Osteocyte (in vitro differentiated cells): ENCODE results near the gene ACOT4. TPM values are rescaled to one million over a fixed set of nuclear protein-coding genes. Genes with fewer than 3 reads are reported as not detected.
A peak's percentile ranks its signal among the peaks of the same experiment; 100 is the strongest.
"Not testable (repeated sequence)": the region's sequence is repeated elsewhere in the genome, so short reads cannot be mapped to it uniquely, and the experiment has no call there.

ENCODE experiments used
- DNase-seq: peaks from one replicate; pipeline ENCODE4 v3.0.0; 2021; ENCODE audit warnings: mixed read lengths; ENCODE audit not compliant: unreplicated experiment; ENCODE audit errors: extremely low spot score
- H3K27ac Mint-ChIP-seq: one replicate; pipeline ENCODE4 v1.8.0; 2021; ENCODE audit warnings: mild to moderate bottlenecking, mixed read lengths; ENCODE audit not compliant: unreplicated experiment
- H3K27me3 Mint-ChIP-seq: one replicate; pipeline ENCODE4 v1.8.0; 2021; ENCODE audit warnings: mixed read lengths; ENCODE audit not compliant: unreplicated experiment
- H3K36me3 Mint-ChIP-seq: one replicate; pipeline ENCODE4 v1.8.0; 2021; ENCODE audit warnings: mixed read lengths; ENCODE audit not compliant: unreplicated experiment
- H3K4me1 Mint-ChIP-seq: one replicate; pipeline ENCODE4 v1.8.0; 2021; ENCODE audit warnings: mixed read lengths; ENCODE audit not compliant: unreplicated experiment
- H3K4me3 Mint-ChIP-seq: one replicate; pipeline ENCODE4 v1.8.0; 2021; ENCODE audit warnings: mild to moderate bottlenecking, moderate library complexity, mixed read lengths; ENCODE audit not compliant: unreplicated experiment
- H3K9me3 Mint-ChIP-seq: one replicate; pipeline ENCODE4 v1.8.0; 2021; ENCODE audit warnings: mixed read lengths; ENCODE audit not compliant: unreplicated experiment
- CTCF ChIP-seq: fragments of 200-600 bp; sonication (generic); IDR thresholded peaks from 2 replicates; pipeline ENCODE4 v1.5.0; 2021; ENCODE audit warnings: antibody characterized with exemption, mild to moderate bottlenecking, moderate library complexity
- total RNA-seq: library from RNA; stranded (reverse); gene quantifications from 2 replicates; pipeline ENCODE4 v1.2.1, GENCODE V29; 2021

ACOT4 gene
- total RNA-seq, 1 donor from 2014 or later, result 1.3 TPM

- not testable (repeated sequence) for DNase-seq, H3K4me3 Mint-ChIP-seq, H3K9me3 Mint-ChIP-seq, H3K36me3 Mint-ChIP-seq, H3K27ac Mint-ChIP-seq, H3K27me3 Mint-ChIP-seq
- peaks cover 33% of the 10 kb centered on the region for H3K4me1 Mint-ChIP-seq
These were observed 25.2 kb upstream of the ACOT4 start for GRCh38 chr14:73566431-73566830.

GRCh38 chr14:73566935-73567334 lies 24.7 kb upstream of the ACOT4 start:
- not testable (repeated sequence) for H3K27me3 Mint-ChIP-seq

GRCh38 chr14:73567358-73567757 lies 24.3 kb upstream of the ACOT4 start:
- TF ChIP-seq CTCF, result no peak
- no peaks in the 10 kb centered on the region for H3K27me3 Mint-ChIP-seq

More at GRCh38 chr14:73566935-73567334, 24.7 kb upstream of the ACOT4 start:
- H3K4me3 Mint-ChIP-seq, DNase-seq, H3K9me3 Mint-ChIP-seq, H3K36me3 Mint-ChIP-seq, H3K27ac Mint-ChIP-seq: not testable (repeated sequence)
- H3K4me1 Mint-ChIP-seq, result peaks cover 33% of the 10 kb centered on the region

GRCh38 chr14:73567951-73568885 lies 23.5 kb upstream of the ACOT4 start:
- peak overlapping the region; percentile 91 for H3K4me3 Mint-ChIP-seq
- peaks cover 33% of the 10 kb centered on the region for H3K4me1 Mint-ChIP-seq
- H3K27me3 Mint-ChIP-seq, result no peaks in the 10 kb centered on the region
- H3K9me3 Mint-ChIP-seq, result no peaks in the 10 kb centered on the region
- peak overlapping the region; percentile 99 for H3K27ac Mint-ChIP-seq
- no peak for DNase-seq
- peaks cover 11% of the 10 kb centered on the region for H3K36me3 Mint-ChIP-seq
- TF ChIP-seq CTCF, result no peak

More at GRCh38 chr14:73567358-73567757, 24.3 kb upstream of the ACOT4 start:
- Mint-ChIP-seq H3K9me3 (peaks cover 4% of the 10 kb centered on the region), H3K27ac (peak overlapping the region; percentile 99), H3K4me3 (no peak overlapping the region), H3K4me1 (peaks cover 33% of the 10 kb centered on the region), H3K36me3 (peaks cover 12% of the 10 kb centered on the region)
- DNase-seq, result no peak

- H3K9me3 Mint-ChIP-seq, DNase-seq, H3K27me3 Mint-ChIP-seq: not testable (repeated sequence)
- Mint-ChIP-seq H3K27ac (peak overlapping the region; percentile 99), H3K36me3 (peaks cover 12% of the 10 kb centered on the region), H3K4me3 (peak overlapping the region; percentile 91), H3K4me1 (peaks cover 33% of the 10 kb centered on the region)
These were observed 22.8 kb upstream of the ACOT4 start for GRCh38 chr14:73568886-73569184.

- not testable (repeated sequence) for H3K9me3 Mint-ChIP-seq, H3K27me3 Mint-ChIP-seq
- H3K4me1 Mint-ChIP-seq, result peaks cover 33% of the 10 kb centered on the region
- peaks cover 17% of the 10 kb centered on the region for H3K36me3 Mint-ChIP-seq
- DNase-seq, result peak; percentile 92
- TF ChIP-seq CTCF, result peak; percentile 29
- peak within 1 kb of the TSS; percentile 99 for H3K27ac Mint-ChIP-seq
- peak within 1 kb of the TSS; percentile 91 for H3K4me3 Mint-ChIP-seq
These were observed 22.3 kb upstream of the ACOT4 start, which contains the start of gene ACOT2 for GRCh38 chr14:73569185-73569958. ACOT2 (plus strand) TSS chr14:73569213; CDS start chr14:73569241, 28 bp downstream.
